HPDE6-E6E7 (cell line): ENCODE results near the gene INAVA.
"Not testable (repeated sequence)": the region's sequence is repeated elsewhere in the genome, so short reads cannot be mapped to it uniquely, and the experiment has no call there.

ENCODE experiments used
- DNase-seq: peaks from one replicate; pipeline ENCODE4 v3.0.0; 2011; ENCODE audit warnings: missing footprints; ENCODE audit errors: extremely low spot score

Gene INAVA

GRCh38 chr1:200918006-200918405, 23.3 kb downstream of the INAVA start:
- no peak for DNase-seq

- DNase-seq: no peak
These were observed 24.7 kb downstream of the INAVA start for GRCh38 chr1:200919386-200919785.

DNA sequence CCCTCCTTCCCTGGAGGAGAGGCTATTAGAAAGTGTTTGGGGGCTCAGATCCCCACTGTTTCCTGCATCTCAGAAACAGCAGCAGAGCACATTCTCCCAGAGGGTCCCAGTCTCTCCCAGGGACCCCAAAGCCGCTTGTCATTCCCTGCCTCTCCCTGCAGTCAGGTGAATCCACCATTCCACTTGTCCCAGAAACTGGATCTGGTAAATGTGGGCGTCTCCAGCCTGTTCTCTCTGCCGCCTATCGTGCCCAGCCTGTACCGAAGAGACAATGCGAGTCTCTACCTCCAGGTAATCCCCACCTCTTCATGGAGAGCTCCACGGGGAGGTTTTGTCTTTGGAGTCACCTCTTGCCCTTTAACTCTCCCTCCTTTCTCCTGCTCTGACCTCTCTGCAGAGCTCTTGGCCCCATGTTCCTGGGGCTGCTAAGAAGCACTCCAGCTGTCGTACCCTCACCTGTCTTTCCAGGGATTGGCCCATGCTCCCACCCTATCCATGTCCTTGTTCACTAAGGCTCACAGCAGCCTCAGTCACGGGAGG, 26.9 kb downstream of the INAVA start:
- DNase-seq: no peak

GRCh38 chr1:200922406-200922805, 27.7 kb downstream of the INAVA start:
- no peak for DNase-seq

DNA sequence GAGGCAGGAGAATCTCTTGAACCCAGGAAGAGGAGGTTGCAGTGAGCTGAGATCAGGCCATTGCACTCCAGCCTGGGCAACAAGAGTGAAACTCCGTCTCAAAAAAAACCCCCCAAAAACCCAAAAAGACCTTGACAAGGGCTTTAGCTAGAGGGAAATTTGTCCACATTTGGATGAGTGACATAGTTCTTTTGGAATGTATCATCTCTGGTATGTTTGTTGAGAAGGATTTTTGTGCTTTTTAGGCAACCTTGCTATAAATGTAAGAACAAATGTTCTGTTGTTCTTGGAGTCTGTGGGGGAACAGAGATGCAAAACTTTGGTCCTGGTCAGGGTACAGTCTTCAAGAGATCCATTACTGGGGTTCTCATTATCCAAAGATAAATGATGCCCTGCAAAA, 28.9 kb downstream of the INAVA start:
- DNase-seq: no peak

DNA sequence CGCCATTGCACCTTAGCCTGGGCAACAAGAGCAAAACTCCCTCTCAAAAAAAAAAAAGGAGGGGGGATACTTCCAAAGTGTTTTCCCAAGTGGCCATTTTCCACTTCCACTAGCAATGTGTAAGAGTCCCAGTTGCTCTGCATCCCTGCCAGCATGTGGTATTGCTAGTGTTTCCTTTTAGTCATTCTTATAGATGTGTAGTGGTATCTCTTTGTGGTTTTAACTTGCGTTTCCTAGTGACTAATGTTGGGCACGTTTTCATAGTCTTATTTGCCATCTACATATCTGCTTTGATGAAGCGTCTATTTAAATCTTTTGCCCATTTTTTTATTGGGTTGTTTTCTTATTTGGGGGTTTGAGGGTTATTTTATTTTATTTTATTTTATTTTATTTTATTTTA, 31.1 kb downstream of the INAVA start:
- DNase-seq: no peak

DNA sequence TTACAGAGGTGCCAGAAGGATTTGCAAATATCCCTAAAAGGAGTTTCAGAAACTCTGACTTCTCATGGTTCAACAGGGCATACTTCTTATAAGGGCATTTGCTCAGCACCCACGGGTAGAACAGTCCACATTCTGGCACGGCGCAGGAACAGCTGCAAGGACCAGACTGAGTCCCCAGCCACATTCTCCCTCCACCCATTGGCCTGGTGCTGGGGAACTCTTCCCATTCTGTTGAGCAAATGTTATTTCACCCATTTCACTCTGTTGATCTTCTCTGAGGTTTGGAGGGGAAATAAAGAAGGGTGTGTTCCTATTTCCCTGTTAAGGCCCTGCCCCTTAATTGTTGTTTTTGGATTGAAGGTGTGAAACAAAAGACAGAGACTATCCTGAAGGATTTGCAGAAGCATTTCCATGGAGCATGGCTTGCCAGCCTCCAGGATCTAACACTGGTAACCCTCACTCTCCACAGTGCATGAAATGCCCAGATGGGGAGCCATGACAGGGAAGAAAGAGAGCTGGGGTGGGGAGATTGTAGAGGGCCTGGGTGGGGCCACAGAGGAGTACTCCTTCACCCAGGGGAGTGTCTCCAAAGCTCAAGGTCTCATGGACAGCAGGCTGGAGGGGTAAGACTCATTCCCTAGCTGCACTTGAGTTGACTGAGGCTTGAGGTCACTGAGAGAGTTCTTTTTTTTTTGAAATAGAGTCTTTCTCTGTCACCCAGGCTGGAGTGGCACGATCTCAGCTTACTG, 35.0 kb downstream of the INAVA start:
- DNase-seq: no peak

DNA sequence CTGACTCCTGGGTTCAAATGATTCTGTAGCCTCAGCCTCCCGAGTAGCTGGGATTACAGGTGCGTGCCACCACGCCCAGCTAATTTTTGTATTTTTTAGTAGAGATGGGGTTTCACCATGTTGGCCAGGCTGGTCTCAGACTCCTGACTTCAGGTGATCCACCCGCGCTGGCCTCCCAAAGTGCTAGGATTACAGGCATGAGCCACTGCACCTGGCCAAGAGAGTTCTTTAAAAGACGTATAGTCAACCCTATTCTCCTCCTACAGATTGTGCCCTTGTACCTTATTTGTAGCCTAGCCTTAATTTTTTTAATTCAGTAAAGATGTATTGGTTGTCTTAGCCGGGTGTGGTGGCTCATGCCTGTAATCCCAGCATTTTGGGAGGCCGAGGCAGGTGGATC, 35.6 kb downstream of the INAVA start:
- not testable (repeated sequence) for DNase-seq

- no peak for DNase-seq
These were observed 37.1 kb downstream of the INAVA start for GRCh38 chr1:200931776-200932175.

GRCh38 chr1:200934676-200935245, 40.1 kb downstream of the INAVA start:
- no peak for DNase-seq

- DNase-seq: not testable (repeated sequence)
These were observed 40.7 kb downstream of the INAVA start for GRCh38 chr1:200935286-200935962.

GRCh38 chr1:200938955-200939354, 44.3 kb downstream of the INAVA start:
- no peak for DNase-seq

- no peak for DNase-seq
These were observed 50.4 kb downstream of the INAVA start for GRCh38 chr1:200945111-200945510.

DNA sequence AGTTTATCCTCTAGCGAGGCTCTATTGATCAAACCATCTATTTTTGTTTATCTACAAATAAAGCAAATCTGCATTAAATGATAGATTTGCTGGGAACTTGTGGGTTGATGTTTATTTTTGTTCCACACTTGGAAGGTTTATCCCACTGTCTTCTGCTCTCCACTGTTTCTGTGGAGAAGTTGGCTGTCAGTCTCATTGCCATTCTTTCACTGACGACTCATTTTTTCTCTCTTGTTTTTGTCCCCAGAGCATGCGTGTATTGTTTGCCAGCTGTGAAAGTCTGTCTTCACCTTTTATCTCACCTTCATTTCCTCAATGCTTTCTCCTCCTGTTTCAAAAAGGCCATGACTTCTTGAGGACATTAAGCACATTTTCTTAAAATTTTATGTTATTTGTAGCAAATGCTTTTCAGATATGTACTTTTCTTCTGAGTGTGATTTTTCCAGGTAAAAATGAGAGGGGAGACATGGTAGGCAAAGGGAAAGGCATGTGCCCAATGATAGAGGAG, 52.4 kb downstream of the INAVA start:
- no peak for DNase-seq

- no peak for DNase-seq
These were observed 54.9 kb downstream of the INAVA start for GRCh38 chr1:200949626-200950025.

DNA sequence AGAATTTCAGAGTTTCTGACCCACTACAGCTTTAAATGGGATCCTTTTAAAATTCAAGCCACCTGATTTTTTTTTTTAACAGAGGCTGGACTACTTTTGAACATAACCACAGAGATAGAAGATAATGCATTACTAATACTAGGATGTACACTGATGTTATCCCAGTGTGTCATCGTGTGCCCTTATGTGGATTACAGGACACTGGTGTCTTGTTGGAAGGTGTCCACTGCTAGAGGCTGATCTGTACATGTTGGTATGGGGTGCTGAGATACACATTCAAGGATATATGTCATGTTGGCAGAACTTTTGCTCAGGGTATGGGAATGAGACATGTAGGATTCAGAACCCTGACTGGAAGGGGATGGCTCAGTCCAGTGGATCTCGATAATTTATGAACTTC, 56.3 kb downstream of the INAVA start:
- DNase-seq: no peak

DNA sequence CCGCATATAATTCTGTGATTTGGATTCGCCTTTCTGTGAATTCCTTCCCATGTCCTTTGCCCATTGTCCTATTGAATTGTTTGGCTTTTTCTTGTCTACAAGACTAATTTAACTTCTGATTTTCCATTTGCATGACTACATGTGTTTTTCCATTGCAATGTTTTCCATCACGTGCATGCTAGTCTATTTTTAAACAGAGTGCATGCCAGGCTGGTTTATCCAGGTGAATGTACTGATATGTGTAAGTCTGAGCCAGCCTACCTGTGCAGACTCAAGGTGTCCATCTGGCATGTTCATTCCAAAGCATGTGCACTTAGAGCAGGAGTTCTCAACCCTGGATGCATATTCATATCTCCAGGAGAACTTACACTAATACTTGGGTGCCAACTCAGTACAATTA, 59.7 kb downstream of the INAVA start:
- no peak for DNase-seq

DNA sequence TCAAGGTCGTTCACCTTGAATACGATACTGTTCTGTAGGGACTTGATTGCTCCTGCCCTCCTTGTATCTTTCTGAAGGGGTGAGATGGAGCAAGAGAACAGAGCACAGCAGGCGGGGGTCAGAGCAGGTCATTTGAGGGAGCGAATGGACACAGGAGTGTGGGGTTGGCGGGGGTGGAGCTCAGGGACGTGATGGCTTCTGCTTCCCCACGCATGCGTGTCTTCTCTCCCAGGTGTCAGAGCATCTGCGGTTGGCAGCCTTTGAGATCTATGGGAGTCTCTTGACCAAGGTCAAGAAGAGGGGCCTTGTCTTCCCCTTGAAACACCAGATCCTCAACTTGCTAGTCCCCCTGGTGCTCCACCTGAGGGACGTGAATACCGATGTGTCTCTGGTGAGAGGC, 63.9 kb downstream of the INAVA start:
- DNase-seq: no peak

DNA sequence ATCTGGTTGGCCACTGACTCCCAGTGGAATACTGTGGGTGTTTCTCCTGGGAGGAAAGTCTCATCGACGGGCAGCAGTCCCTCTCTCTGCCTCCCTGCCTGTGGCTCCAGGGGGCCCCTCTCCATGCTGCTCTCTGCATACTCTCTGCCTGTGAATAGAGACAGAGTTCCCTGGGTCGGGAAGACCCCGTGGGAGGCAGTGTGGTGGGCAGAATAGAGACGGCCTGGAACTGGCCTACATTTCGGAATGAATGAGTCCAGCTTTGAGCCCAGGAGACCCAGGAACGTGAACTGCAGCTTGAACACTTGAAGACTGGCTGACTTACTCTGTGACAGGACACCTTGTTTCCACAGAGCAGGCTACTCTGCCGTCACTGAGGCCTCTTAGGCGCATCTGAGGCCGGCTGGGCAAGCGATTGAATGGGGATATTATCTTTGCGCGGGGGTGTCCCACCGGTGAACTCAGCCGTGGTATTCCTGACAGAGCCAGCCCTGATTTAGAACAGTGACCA, 64.8 kb downstream of the INAVA start:
- DNase-seq: no peak

GRCh38 chr1:200960236-200960947, 65.7 kb downstream of the INAVA start:
- DNase-seq: no peak

DNA sequence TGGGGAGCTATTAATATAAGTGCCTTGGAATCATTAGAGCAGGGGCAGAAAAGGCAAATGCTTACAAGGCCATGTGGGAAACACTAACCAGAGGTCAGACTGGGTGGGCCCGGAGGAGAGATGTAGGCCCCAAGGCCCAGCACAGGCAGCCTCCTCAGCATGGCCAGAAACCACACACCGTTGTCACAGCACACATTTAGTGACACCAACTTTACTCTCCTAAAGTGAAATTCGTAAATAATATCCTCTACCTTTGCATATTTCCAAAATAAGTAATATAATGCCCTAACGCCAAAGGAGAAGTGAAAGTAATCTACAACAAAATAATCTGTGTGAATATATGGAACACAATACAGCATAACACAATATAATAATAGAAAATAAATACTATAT, 66.2 kb downstream of the INAVA start:
- DNase-seq: no peak

DNA sequence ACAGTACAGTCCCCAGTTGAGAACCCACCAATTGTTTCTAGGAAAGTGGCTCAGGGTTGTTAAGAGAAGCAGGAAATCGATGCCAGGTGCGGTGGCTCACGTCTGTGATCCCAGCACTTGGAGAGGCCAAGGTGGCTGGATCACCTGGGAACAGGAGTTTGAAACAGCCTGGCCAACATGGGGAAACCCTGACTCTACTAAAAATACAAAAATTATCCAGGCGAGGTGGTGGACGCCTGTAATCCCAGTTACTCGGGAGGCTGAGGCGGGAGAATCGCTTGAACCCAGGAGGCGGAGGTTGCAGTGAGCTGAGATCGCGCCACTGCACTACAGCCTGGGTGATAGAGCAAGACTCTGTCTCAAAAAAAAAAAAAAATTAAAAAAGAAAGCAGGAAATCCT, 67.5 kb downstream of the INAVA start:
- not testable (repeated sequence) for DNase-seq
